H1 (cell line): Measurements from ENCODE around the gene CACNG4. TPM values are rescaled to one million over a fixed set of nuclear protein-coding genes. Genes with fewer than 3 reads are reported as not detected.

ENCODE experiments used
- CTCF ChIA-PET: fragments of 300-600 bp; sonication (Branson Sonifier 250); formaldehyde crosslinking; loops from one replicate; lab custom pipeline; 2021; ENCODE audit not compliant: partially characterized antibody; lab: Charles Lee
- POLR2A ChIA-PET: fragments of 300-600 bp; sonication (Branson Sonifier 250); formaldehyde crosslinking; loops from one replicate; lab custom pipeline; 2021; ENCODE audit warnings: inconsistent platforms; ENCODE audit not compliant: partially characterized antibody; lab: Charles Lee
- DNase-seq, 2 experiments: peaks; one replicate each; pipeline versions ENCODE4 v3.0.0 to v3.0.0-alpha.2; 2010 to 2022; ENCODE audit warnings: low spot score in 2 of 2, low read depth in 1 of 2, mixed read lengths in 1 of 2
- FAIRE-seq: peaks from 2 replicates; lab custom pipeline; 2011; peaks lifted over from hg19 to GRCh38; lab: Jason Lieb, UNC
- H2AFZ ChIP-seq: 2 replicates; pipeline ENCODE4 v1.8.1; 2012; ENCODE audit warnings: low read length, inconsistent platforms
- H2AK5ac ChIP-seq: 2 replicates; pipeline ENCODE4 v1.6.1; 2013; ENCODE audit warnings: low read depth, low read length
- H2BK120ac ChIP-seq: replicated peaks from 2 replicates; pipeline ENCODE3; 2013; ENCODE audit warnings: low read depth, low read length, inconsistent platforms
- H2BK12ac ChIP-seq: 2 replicates; pipeline ENCODE4 v1.6.1; 2013; ENCODE audit warnings: low read depth, low read length
- H2BK15ac ChIP-seq: 2 replicates; pipeline ENCODE4 v1.6.1; 2013; ENCODE audit warnings: low read length
- H2BK20ac ChIP-seq: 2 replicates; pipeline ENCODE4 v1.6.1; 2013; ENCODE audit warnings: low read length
- H2BK5ac ChIP-seq: 2 replicates; pipeline ENCODE4 v1.6.1; 2013; ENCODE audit warnings: low read depth, low read length
- H3K14ac ChIP-seq: 2 replicates; pipeline ENCODE4 v1.6.1; 2013; ENCODE audit warnings: inconsistent platforms; ENCODE audit not compliant: insufficient read length
- H3K18ac ChIP-seq: 2 replicates; pipeline ENCODE4 v1.6.1; 2013; ENCODE audit warnings: low read length; ENCODE audit errors: extremely low read depth
- H3K23ac ChIP-seq: 2 replicates; pipeline ENCODE4 v1.6.1; 2013; ENCODE audit warnings: inconsistent platforms; ENCODE audit not compliant: insufficient read length
- H3K23me2 ChIP-seq: 2 replicates; pipeline ENCODE4 v1.6.1; 2013; ENCODE audit warnings: low read depth, low read length
- H3K27ac ChIP-seq: 2 replicates; pipeline ENCODE4 v1.6.1; 2011; ENCODE audit warnings: low read depth, low read length, inconsistent platforms
- H3K27me3 ChIP-seq, 4 experiments: replicated peaks in 1 of 4; 1 replicate in 1 of 4; 2 replicates in 3 of 4; pipeline versions ENCODE4 v1.6.1 to v1.8.1; 2011 to 2013; ENCODE audit warnings: low read length in 3 of 4, mild to moderate bottlenecking in 3 of 4, inconsistent platforms in 2 of 4, mixed read lengths in 2 of 4, moderate library complexity in 1 of 4; ENCODE audit not compliant: control insufficient read depth in 3 of 4, insufficient read depth in 3 of 4; ENCODE audit errors: extremely low read depth in 1 of 4
- H3K36me3 ChIP-seq, 4 experiments: 2 replicates each; pipeline versions ENCODE4 v1.6.1 to v1.8.1; 2011 to 2013; ENCODE audit warnings: mild to moderate bottlenecking in 4 of 4, low read length in 3 of 4, moderate library complexity in 2 of 4, control low read depth in 1 of 4, inconsistent platforms in 1 of 4; ENCODE audit not compliant: insufficient read depth in 4 of 4, control insufficient read depth in 2 of 4
- H3K4ac ChIP-seq: replicated peaks from 2 replicates; pipeline ENCODE3; 2013; ENCODE audit warnings: low read length, low read depth, mixed read lengths, inconsistent platforms; ENCODE audit not compliant: insufficient read length
- H3K4me1 ChIP-seq, 4 experiments: replicated peaks in 1 of 4; 1 replicate in 1 of 4; 2 replicates in 3 of 4; pipeline versions ENCODE4 v1.6.1 to v1.8.1; 2011 to 2013; ENCODE audit warnings: low read length in 3 of 4, inconsistent platforms in 2 of 4, mixed read lengths in 1 of 4; ENCODE audit not compliant: insufficient read depth in 4 of 4, control insufficient read depth in 3 of 4
- H3K4me2 ChIP-seq, 2 experiments: 2 replicates each; pipeline versions ENCODE4 v1.6.1 to v1.8.1; 2011 to 2013; ENCODE audit warnings: low read depth in 2 of 2, low read length in 2 of 2, control low read depth in 1 of 2, inconsistent platforms in 1 of 2, mild to moderate bottlenecking in 1 of 2; ENCODE audit not compliant: insufficient read depth in 1 of 2
- H3K4me3 ChIP-seq, 4 experiments: fragments of 200-600, 300-600 bp in 1 of 4; sonication (generic), shearing (Covaris generic), sonication (Bioruptor Twin) in 1 of 4; 2 replicates each; pipeline versions ENCODE4 v1.5.1 to v1.8.1; 2011 to 2016; ENCODE audit warnings: low read length in 4 of 4, low read depth in 3 of 4, control low read depth in 2 of 4, inconsistent platforms in 2 of 4, mild to moderate bottlenecking in 2 of 4, mixed read lengths in 1 of 4, moderate library complexity in 1 of 4; ENCODE audit not compliant: insufficient read depth in 2 of 4; ENCODE audit errors: extremely low read depth in 1 of 4
- H3K56ac ChIP-seq: replicated peaks from 2 replicates; pipeline ENCODE3; 2013; ENCODE audit warnings: low read depth, mild to moderate bottlenecking, mixed read lengths, low read length, inconsistent platforms; ENCODE audit not compliant: insufficient read length
- H3K79me1 ChIP-seq: 2 replicates; pipeline ENCODE4 v1.6.1; 2013; ENCODE audit warnings: low read depth, low read length, control low read depth
- H3K79me2 ChIP-seq, 2 experiments: 2 replicates each; pipeline versions ENCODE4 v1.6.1 to v1.8.1; 2012 to 2013; ENCODE audit warnings: low read length in 2 of 2, mild to moderate bottlenecking in 2 of 2, inconsistent platforms in 1 of 2; ENCODE audit not compliant: insufficient read depth in 2 of 2, control insufficient read depth in 1 of 2
- H3K9ac ChIP-seq, 4 experiments: replicated peaks in 1 of 4; 1 replicate in 1 of 4; 2 replicates in 3 of 4; pipeline versions ENCODE4 v1.6.1 to v1.8.1; 2011 to 2013; ENCODE audit warnings: low read depth in 3 of 4, low read length in 3 of 4, control low read depth in 2 of 4, mild to moderate bottlenecking in 2 of 4, moderate library complexity in 2 of 4, inconsistent platforms in 1 of 4; ENCODE audit errors: extremely low read depth in 1 of 4
- H3K9me3 ChIP-seq, 2 experiments: 2 replicates each; pipeline versions ENCODE4 v1.6.1 to v1.8.1; 2012 to 2013; ENCODE audit warnings: mild to moderate bottlenecking in 2 of 2, moderate library complexity in 2 of 2, control low read depth in 1 of 2, inconsistent platforms in 1 of 2, low read depth in 1 of 2, low read length in 1 of 2, mixed read lengths in 1 of 2; ENCODE audit not compliant: insufficient read depth in 2 of 2
- H4K20me1 ChIP-seq, 2 experiments: replicated peaks in 1 of 2; 2 replicates each; pipeline versions ENCODE3 to v1.8.1; 2011 to 2013; ENCODE audit warnings: inconsistent platforms in 2 of 2, low read length in 2 of 2, mild to moderate bottlenecking in 1 of 2; ENCODE audit not compliant: insufficient read depth in 2 of 2, control insufficient read depth in 1 of 2
- H4K5ac ChIP-seq: 2 replicates; pipeline ENCODE4 v1.6.1; 2013; ENCODE audit warnings: low read length, low read depth, mixed read lengths, inconsistent platforms; ENCODE audit not compliant: insufficient read length
- H4K8ac ChIP-seq: 2 replicates; pipeline ENCODE4 v1.8.0; 2013; ENCODE audit warnings: mild to moderate bottlenecking, moderate library complexity, low read length, inconsistent platforms; ENCODE audit not compliant: insufficient read depth; ENCODE audit errors: extremely low read depth
- H4K91ac ChIP-seq: replicated peaks from 2 replicates; pipeline ENCODE3; 2013; ENCODE audit warnings: low read length, mixed read lengths, inconsistent platforms; ENCODE audit not compliant: insufficient read length
- ASH2L ChIP-seq: fragments of 200-600, 300-600 bp; sonication (generic); IDR thresholded peaks from one replicate; pipeline ENCODE4 v1.7.1; 2017; ENCODE audit warnings: low read length
- HDAC2 ChIP-seq, 2 experiments: fragments of 300-600 bp in 1 of 2; sonication (generic) in 1 of 2; IDR thresholded peaks; 2 replicates each; pipeline ENCODE4 v1.6.1; 2011 to 2012; ENCODE audit warnings: low read depth in 2 of 2, low read length in 2 of 2, mild to moderate bottlenecking in 2 of 2, moderate library complexity in 2 of 2, borderline replicate concordance in 1 of 2, inconsistent platforms in 1 of 2
- KDM4A ChIP-seq: IDR thresholded peaks from one replicate; pipeline ENCODE4 v1.7.1; 2012; ENCODE audit warnings: low read depth, mild to moderate bottlenecking, moderate library complexity, low read length, inconsistent platforms; ENCODE audit not compliant: severe bottlenecking
- RFX5 ChIP-seq: IDR thresholded peaks from 2 replicates; pipeline ENCODE4 v1.6.1; 2011; ENCODE audit warnings: low read depth, low read length, improper control_type of control experiment, borderline replicate concordance
- SIRT6 ChIP-seq: IDR thresholded peaks from one replicate; pipeline ENCODE4 v1.7.1; 2012; ENCODE audit warnings: low read length, inconsistent platforms
- SP4 ChIP-seq: IDR thresholded peaks from 2 replicates; pipeline ENCODE4 v1.6.1; 2012; ENCODE audit warnings: low read length, inconsistent platforms
- TAF1 ChIP-seq: IDR thresholded peaks from 2 replicates; pipeline ENCODE4 v1.6.1; 2011; ENCODE audit warnings: mild to moderate bottlenecking, low read depth, low read length
- WGBS, 2 experiments: shearing (Covaris generic) in 1 of 2; methylation state at CpG; one replicate each; pipeline versions ENCODE4 v1.1.6 to v1.1.7; 2013 to 2015; ENCODE audit warnings: low lambda C conversion rate in 2 of 2, mixed read lengths in 2 of 2, inconsistent platforms in 1 of 2, low coverage in 1 of 2, missing lambda C conversion rate in 1 of 2; ENCODE audit not compliant: insufficient replicate concordance in 2 of 2, insufficient coverage in 1 of 2, insufficient read length in 1 of 2; ENCODE audit errors: extremely low coverage in 1 of 2, missing lambda C conversion rate in 1 of 2; 5-methylcytosine and 5-hydroxymethylcytosine counted together
- polyA plus RNA-seq, 7 experiments: library from polyadenylated mRNA; depleted of rRNA in 3 of 7; stranded (reverse) in 5 of 7; unstranded in 2 of 7; fragments of >200 nt in 5 of 7; fragments of 200-250 nt in 2 of 7; gene quantifications; 1 replicate in 5 of 7; 2 replicates in 1 of 7; 4 replicates in 1 of 7; pipeline versions ENCODE4 v1.2.1 to v1.2.3, GENCODE V29; 2011 to 2013; ENCODE audit warnings: missing spikeins in 2 of 7, mixed read lengths in 2 of 7
- total RNA-seq: library from RNA; stranded (reverse); fragmentation: NEBNext Ultra II Directional; extraction: Animal tissue kit (Norgen Biotek cat#: 25700); gene quantifications from 2 replicates; pipeline ENCODE4 v1.2.1, GENCODE V29; 2021
- TF ChIP-seq, protein P1 (sequence below): IDR thresholded peaks from 2 replicates; pipeline ENCODE4 v1.6.1; 2012; ENCODE audit warnings: inconsistent platforms

Gene CACNG4
- total and polyA plus RNA-seq, 2 of the 8 experiments (the other 6 are each of a cell fraction or from before 2014, with no cell fraction given) = 3.6 to 5.6 TPM

DNA sequence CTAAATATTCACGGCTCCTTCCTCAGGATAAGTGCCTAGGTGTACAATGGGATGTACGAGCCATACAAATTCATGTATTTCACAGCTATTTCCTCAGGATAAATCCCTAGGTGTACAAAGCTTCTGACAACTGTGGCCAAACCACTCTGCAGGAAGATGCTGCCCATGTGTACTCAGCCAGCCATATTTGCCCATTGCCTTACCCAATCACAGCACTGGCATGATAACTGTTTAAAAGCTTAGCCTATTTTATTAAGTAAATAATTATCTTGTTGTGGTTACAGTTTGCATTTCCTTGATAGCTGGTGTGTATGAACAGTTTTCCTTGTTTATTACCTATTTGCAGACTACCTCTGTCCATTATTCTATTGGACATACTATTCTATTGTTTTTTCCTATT, 115.0 kb downstream of the CACNG4 start:
- CTCF ChIA-PET = interaction anchor here (1.4 kb wide), 1 partner anchor 11 kb away, joined by 3 read pairs; no protein-coding TSS in a partner anchor
- Histone ChIP-seq H3K23ac (no peak overlapping the region), H4K91ac (no peak overlapping the region), H4K5ac (no peak overlapping the region), H4K8ac (no peak overlapping the region), H3K14ac (no peak overlapping the region), H2AFZ (no peak overlapping the region), H2BK120ac (no peak overlapping the region), H3K4me1 (no peaks in the 10 kb centered on the region), H3K27ac (no peak overlapping the region), H3K4me3 (no peak overlapping the region), H3K4ac (no peak overlapping the region), H4K20me1 (no peaks in the 10 kb centered on the region), H3K9ac (no peak overlapping the region), H2BK5ac (no peak overlapping the region), H2BK15ac (no peak overlapping the region), H3K9me3 (no peaks in the 10 kb centered on the region), H3K36me3 (no peaks in the 10 kb centered on the region), H3K23me2 (no peaks in the 10 kb centered on the region), H3K79me1 (no peaks in the 10 kb centered on the region), H2BK12ac (no peak overlapping the region), H3K56ac (no peak overlapping the region), H3K27me3 (no peaks in the 10 kb centered on the region), H3K18ac (no peak overlapping the region), H2BK20ac (no peak overlapping the region), H3K79me2 (no peaks in the 10 kb centered on the region), H3K4me2 (no peak overlapping the region), H2AK5ac (no peak overlapping the region)
- POLR2A ChIA-PET = no interaction called here
- TF ChIP-seq HDAC2 (IDR thresholded peaks at IDR 0.05; ENCODE audit: borderline replicate concordance in 1 of 2, low read depth in 2 of 2, low read length in 2 of 2) (no peak), KDM4A (no peak), SP4 (no peak), ASH2L (no peak), SIRT6 (no peak), TAF1 (no peak), RFX5 (no peak)
- TF ChIP-seq, protein P1, sequence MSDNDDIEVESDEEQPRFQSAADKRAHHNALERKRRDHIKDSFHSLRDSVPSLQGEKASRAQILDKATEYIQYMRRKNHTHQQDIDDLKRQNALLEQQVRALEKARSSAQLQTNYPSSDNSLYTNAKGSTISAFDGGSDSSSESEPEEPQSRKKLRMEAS = no peak
- no peak for DNase-seq
- 90% methylated on average over 2 of the region's 2 CpGs; no CpG with 5 or more reads in 1 of the 2 experiments for WGBS, 2 experiments
- no peak for FAIRE-seq
